HG03457 (cell line): ENCODE measurements around the gene SERTAD4.

ENCODE experiments used
- ATAC-seq: cut with Tn5 transposase; IDR thresholded peaks from one replicate; pipeline ENCODE4 v1.9.1; 2021; ENCODE audit warnings: moderate number of reproducible peaks; ENCODE audit not compliant: unreplicated experiment

SERTAD4 gene

DNA sequence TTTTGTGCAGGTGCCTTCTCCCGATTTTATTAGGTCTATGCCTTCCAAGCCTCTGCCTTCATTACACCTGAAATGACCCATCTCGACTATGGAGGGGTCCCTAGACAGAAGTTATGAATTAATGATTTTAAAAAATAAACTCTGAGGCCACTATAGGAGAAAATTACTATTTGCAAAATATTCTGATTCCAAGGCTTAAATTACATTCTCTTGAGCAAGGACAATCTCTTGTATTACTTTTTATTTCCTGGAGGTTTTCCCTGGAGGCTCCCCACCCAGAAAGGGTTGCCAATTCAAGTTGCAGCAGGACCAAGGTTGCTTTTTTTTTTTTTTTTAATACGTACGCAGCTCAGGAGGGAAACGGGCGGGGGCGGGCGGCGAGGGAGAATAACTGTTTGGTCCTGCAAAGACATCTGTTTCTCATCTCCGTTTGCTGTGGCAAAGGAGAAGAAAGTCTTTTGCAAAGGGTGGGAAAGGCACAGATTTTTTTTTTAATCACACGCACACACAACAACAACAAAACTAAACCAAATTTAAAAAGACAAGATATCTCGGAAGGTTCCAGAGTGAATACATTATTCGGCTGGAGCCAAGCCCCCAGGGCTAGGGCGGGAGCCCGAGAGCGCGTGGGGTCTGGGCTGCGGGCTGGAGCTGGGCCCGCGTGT, 618 bp upstream of the SERTAD4 start:
- no peak for ATAC-seq

- no peak for ATAC-seq
Measured at GRCh38 chr1:210233216-210233494, 559 bp downstream of the SERTAD4 start.

DNA sequence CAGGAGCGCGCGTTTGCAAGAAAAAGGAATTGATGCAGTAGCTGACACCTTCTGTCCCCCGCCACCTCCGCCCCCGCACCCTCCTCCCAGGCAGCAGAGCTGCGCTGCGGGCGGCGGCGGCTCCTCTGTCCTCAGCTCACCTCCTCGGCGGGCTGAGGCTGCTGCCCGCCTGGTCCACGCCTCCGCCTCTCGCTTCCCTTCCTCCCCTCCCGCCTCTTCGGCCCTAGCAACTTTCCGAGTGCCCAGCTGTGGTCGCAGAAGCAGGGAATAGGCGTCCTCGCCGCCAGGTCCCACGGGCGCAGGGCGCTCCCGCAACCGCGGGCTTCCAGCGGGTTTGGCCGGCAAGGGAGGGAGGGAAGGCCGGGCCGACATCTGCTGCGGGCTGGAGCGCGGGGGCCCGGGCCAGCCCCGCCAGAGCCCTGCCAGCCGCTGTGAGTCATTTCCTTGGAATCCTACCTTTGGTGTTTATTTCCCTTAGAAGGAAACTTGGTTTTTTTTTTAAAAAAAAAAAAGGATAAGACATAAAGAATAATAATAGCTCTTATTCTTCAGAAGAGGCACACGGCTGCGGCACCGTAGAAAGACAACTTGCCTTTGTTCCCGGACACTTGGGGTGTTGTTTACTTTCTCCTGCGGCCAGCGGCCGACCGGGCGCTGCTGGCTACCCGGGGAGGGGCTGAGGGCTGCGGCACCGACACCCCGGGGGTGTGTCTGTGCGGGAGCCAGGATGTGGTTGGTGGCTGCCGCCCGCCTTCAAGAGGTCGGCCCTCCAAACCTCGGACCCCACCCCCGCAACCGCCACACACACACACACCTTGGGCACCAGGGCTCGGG, 1.1 kb downstream of the SERTAD4 start:
- ATAC-seq, result no peak

GRCh38 chr1:210234329-210234757, 1.7 kb downstream of the SERTAD4 start:
- no peak for ATAC-seq

DNA sequence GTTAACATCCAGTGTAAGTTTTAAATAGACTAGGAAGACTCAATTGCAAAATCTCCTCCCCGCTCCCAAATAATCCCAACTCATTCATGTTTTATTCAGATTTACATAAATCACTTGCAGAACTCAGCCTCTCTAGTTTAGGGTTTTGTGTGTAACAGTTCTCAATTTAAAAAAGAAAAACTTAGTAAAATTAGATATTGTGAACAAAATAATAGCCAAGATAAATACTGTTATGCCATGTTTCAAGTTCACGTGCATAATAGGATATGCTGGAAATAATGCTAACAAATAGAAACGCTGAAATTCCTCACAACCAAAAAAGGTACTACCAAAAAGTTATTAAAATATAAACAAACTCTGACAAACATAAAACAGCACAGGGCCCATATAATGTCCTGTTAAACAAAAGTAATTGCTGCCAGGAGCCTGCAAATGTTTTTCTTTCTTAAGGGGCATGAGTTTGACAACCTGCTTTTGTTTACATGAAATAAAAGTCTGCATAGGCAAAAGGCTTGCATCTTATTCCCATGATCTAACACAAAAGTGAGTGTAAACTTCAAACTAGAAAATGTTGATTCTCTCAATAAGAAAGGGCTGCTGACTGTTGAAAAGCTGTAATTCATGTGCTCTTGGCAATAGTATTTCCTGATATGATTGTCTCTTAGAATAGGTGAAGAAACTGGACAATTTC, 2.9 kb downstream of the SERTAD4 start:
- no peak for ATAC-seq

DNA sequence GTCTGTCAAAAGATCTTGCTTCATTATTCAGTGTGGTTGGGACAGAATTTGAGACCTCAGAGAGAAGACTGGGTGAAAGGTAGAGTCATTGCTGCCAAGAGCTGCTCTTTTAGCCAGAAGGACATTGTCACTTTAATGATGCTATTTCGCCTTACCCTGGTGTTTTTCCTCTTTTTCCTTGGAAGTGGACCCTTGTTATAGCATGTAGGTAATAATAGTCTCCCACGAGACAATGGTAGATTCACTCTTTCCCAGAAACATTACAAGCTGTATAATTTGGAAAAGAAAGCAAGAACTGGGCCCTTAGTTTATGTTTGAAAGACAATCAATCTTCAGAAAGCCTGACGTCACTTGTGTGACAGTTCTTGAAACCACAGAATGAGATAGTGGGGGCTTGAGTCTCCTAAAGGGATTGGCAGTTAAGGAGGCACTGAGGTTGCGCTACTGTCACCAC, 3.8 kb downstream of the SERTAD4 start:
- no peak for ATAC-seq

GRCh38 chr1:210236840-210237409, 4.3 kb downstream of the SERTAD4 start:
- no peak for ATAC-seq

DNA sequence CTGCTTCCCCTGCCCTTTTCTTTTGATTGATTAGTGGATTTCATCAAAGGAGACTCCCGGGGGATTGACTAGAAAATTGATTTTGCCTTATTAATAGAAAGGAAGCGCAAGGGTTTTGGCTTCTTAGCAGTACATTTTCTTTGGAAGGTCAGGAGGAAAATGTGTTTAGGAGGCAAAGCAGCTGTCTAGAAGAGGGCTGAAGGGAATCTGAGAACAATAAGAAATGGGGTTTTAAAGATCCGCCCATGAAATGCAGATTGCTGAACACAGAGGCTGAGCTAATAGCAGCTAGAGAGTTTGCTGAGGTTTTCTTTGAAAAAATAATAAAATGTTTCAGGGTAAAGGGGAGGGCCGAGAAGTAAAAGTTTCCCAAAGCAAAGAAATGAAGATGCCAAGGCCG, 4.9 kb downstream of the SERTAD4 start:
- no peak for ATAC-seq

DNA sequence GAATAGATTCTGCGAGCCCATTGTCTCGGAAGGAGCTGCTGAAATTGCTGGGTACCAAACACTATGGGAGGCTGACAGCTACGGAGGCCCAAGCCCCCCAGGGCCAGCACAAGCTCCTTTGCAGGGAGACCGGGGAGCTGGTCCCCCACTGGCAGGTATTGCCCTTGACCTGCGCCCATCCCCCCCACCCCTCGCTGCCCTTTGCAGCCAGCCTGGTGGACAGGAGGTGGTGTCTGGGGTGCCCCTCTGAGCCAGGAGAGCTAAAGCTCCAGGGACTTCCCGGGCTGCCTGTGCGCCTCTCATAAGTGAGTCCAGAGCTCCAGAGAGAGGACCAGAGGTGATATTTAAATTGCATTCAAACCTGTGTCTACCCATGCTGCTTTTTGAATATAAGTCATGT, 5.4 kb downstream of the SERTAD4 start:
- no peak for ATAC-seq

- ATAC-seq, result no peak
Measured at GRCh38 chr1:210239349-210240111, 6.9 kb downstream of the SERTAD4 start.

GRCh38 chr1:210241121-210241520, 8.5 kb downstream of the SERTAD4 start:
- no peak for ATAC-seq

DNA sequence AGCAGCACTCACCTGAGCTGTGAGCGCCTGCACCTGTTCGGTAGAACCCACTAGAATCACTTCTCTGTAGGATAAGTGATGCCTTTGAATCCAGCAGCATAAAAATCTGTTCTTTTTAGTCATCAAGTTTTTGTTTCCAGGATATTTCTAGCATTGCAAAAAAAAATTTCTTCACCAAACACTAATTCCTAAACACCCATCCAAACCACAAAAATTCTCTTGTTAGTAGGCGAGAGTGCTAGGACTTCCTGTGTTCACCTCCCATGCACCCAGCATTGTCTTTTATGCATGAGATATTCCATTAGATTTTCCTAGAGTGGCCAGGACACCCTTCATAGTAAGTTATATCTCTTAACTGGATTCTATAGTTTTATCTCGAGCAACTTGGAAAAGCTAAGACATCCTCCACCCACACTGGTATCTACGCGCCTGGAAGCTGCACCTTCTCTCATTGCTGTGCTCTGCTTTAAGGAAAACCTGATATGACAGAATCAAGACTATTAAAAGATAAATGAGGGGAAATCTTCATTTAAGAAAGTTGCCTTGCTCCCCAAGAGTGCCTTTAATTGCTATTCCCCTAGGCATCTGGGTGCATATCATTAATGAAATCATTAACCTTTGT, 12.3 kb downstream of the SERTAD4 start:
- ATAC-seq, result no peak

DNA sequence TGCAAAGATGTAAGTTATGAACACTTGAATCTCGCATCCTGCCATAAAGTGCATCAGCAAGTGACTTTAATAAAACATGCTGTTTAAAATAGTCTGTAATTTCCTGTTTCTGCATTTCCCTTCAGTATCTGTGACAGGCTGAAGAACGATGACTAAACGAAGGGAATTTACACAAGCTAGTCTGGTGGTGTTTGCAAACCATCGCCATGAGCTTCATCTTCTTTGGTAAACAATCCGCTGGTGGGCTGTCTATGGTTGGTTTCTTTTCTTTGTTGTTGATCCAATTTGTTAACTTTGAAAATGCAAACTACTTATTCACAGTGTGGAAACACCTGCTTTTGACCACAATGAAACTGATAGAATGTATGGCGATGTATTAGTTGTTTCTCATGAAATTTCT, 13.9 kb downstream of the SERTAD4 start:
- no peak for ATAC-seq

GRCh38 chr1:210248341-210248740, 15.7 kb downstream of the SERTAD4 start:
- no peak for ATAC-seq

DNA sequence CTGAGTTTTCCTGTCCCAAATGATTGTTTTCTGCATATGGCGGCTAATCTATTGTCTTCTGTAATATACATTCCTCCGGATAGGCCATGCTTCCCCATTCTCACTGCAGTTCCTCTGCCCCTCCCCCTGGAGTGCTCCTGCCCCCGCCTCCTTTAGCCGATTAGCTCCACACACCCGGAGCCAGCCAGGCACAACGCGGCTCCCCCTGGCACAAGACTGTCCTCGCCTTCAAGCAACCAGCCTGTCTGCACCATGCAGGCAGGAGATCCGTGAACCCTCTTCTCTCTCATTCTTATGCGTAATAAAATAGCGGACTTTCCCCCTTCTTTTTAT, 18.0 kb downstream of the SERTAD4 start:
- ATAC-seq, result no peak

GRCh38 chr1:210250998-210251679, 18.5 kb downstream of the SERTAD4 start:
- ATAC-seq, result no peak

DNA sequence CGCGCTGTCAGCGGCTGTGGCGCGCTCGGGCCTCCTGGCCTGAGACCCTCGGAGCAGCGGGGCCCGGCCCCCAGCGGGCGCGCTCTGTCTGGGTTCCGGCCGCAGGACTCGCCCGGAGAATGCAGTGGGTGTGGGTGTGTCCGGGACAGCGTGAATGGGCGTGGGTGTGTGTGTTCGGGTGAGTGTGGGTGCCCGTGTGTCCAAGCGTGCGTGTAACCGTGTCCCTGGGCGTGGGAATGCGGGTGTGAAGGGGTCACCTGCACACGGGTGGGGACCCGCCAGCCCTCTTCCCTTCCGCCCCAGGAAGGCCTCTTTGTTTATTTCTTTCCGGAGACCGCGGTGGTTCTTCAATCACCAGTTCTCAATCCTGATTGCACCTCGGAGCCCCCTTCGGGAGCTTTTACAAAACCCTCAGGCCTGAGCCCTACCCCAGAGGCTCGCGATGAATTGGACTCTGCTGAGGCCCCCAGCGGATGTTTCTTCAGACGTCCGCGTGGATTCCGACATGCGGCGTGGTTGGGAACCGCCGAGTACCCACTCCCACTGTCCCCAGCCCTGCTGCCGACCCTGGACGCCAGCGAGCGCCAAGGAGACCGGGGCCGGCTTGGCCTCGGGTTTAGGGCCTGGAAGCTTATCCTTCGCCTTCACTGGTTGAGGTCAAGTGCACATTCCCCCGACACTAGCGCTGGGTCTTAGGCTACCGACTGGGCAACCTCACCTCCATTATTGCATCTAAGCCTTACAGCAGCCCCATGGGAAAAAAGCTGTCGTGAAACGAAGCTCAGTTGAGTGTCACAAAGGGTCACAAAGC, 19.3 kb downstream of the SERTAD4 start:
- no peak for ATAC-seq

GRCh38 chr1:210252621-210253051, 20.0 kb downstream of the SERTAD4 start:
- no peak for ATAC-seq

DNA sequence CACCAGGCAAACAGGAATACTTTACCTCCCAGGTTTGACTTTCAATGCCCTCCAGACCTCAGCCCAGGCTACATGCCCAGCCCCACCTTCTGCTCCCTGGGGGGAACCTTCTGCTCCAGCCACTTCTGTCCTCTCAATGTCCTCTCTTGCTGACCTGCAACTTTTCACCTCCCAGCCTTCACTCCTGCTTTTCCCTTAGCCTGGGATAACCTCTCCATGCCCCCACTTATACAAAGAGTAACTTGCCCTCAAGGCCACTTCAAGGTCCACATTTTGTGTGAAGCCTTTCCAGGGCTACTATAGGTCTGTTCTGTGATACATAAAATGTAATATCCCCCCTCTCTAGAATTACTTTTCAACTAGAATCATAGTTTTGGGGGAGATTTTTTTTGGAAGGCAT, 21.7 kb downstream of the SERTAD4 start:
- ATAC-seq, result no peak
